ENCODE measurements around the gene SGPL1.

The SGPL1 gene

DNA sequence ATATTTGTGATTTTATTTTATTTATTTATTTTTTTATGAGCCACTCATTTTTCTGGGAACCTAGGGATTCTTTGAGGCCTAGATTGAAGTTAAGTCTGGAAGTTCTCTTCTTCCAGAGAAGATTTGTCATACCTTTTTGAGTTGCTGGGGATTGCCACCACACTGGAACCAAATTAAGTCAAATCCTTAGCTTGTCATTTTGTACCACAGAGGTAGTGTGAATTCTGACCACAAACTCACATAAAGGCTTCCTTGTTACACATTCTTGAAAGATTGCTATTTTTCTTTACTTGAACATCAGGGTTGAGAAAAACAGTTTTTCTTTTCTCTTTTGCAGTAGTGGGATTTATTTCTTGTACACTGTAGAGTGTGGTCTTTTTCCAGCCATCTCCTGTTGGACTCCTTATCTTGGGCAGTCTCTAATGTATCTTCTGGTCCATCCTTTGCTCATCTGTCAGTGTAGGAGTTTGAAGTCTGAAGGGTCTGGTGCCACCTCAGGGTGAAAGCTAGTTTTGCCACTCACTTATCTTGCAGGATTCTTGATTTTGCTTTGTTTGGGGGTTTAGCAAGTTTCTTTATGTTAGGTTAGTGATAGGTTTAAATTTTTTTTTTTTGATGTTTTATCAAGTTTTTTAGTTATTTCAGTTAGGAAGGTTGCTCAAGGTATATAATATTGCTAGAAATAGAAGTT lies 47.9 kb downstream of the SGPL1 start:
- no peak overlapping the region for H3K4me3 ChIP-seq (ENCODE audit: low read depth, low read length)
- no peak for DNase-seq (ENCODE audit: low read depth)
- in situ Hi-C loops (cut with HindIII; ENCODE audit: low sequenced_read_pairs) = no loop called here
- TF ChIP-seq, protein P1, sequence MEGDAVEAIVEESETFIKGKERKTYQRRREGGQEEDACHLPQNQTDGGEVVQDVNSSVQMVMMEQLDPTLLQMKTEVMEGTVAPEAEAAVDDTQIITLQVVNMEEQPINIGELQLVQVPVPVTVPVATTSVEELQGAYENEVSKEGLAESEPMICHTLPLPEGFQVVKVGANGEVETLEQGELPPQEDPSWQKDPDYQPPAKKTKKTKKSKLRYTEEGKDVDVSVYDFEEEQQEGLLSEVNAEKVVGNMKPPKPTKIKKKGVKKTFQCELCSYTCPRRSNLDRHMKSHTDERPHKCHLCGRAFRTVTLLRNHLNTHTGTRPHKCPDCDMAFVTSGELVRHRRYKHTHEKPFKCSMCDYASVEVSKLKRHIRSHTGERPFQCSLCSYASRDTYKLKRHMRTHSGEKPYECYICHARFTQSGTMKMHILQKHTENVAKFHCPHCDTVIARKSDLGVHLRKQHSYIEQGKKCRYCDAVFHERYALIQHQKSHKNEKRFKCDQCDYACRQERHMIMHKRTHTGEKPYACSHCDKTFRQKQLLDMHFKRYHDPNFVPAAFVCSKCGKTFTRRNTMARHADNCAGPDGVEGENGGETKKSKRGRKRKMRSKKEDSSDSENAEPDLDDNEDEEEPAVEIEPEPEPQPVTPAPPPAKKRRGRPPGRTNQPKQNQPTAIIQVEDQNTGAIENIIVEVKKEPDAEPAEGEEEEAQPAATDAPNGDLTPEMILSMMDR (IDR thresholded peaks at IDR 0.05; ENCODE audit: low read depth, low read length, missing control alignments) = no peak

DNA sequence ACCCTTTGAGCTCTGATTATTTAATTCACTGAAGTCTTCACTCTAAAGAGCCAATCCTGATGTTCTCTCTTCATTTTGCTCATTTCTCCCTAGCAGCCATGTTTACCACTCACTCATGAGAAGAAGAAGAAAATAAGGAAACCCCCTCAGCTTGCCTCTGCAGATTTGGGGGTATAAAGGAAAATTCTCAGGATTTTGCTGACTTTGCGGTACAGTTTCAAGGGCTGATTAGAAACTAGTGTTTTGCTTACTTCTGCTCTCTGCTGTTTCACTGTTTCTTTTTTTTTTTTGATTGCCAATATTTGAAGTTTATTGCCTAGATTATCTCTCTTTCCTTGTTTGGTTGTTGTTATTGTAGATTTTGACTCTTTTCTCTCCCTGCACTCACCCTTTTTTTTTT lies 49.2 kb downstream of the SGPL1 start:
- TF ChIP-seq, protein P1 (IDR thresholded peaks at IDR 0.05; ENCODE audit: low read depth, low read length, missing control alignments) = no peak
- no peak overlapping the region for H3K4me3 ChIP-seq (ENCODE audit: low read depth, low read length)
- in situ Hi-C loops (cut with HindIII; ENCODE audit: low sequenced_read_pairs) = no loop called here
- DNase-seq (ENCODE audit: low read depth) = no peak

DNA sequence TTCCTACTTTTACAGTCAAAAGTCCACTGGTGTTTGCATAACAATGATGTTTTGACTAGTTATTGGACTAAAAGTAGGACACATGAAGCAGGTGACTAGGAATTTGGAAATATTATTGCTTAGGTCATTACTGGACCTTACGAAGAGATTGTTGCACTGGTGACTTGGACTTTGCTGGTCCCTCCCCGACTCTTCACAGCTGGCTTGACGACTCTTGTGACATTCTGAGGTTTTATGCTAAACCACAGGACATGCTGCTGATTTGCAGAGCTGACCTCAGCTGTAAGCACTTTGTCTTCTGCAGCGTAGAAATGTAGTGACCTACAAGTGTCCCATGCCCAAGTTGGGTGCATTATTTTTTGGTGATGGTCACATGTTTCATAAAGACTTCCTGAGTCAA lies 50.7 kb downstream of the SGPL1 start:
- H3K4me3 ChIP-seq (ENCODE audit: low read depth, low read length) = no peak overlapping the region
- no peak for DNase-seq (ENCODE audit: low read depth)
- in situ Hi-C loops (cut with HindIII; ENCODE audit: low sequenced_read_pairs) = no loop called here
- TF ChIP-seq, protein P1 (IDR thresholded peaks at IDR 0.05; ENCODE audit: low read depth, low read length, missing control alignments) = no peak

DNA sequence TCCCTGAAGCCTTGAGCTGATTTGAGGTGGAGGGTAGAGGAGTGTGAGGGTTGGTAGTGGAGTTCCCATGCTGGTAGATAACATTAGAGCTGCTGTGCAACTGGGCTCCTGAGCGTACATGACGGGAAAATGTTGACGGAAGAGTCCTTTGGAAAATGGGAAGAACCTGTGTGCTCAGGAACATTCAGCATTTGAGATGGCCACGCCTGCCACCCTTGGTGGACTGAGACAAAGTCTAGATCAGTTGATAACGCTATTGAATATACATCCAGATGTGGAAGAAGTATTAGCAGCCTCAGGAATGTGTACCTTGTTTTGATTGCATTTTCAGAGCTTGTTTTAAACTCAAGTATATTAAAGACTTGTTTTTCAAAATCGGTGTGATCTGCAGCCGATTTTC lies 56.5 kb downstream of the SGPL1 start:
- H3K4me3 ChIP-seq (ENCODE audit: low read depth, low read length) = no peak overlapping the region
- in situ Hi-C loops (cut with HindIII; ENCODE audit: low sequenced_read_pairs) = no loop called here
- no peak for DNase-seq (ENCODE audit: low read depth)
- TF ChIP-seq, protein P1 (IDR thresholded peaks at IDR 0.05; ENCODE audit: low read depth, low read length, missing control alignments) = no peak

DNA sequence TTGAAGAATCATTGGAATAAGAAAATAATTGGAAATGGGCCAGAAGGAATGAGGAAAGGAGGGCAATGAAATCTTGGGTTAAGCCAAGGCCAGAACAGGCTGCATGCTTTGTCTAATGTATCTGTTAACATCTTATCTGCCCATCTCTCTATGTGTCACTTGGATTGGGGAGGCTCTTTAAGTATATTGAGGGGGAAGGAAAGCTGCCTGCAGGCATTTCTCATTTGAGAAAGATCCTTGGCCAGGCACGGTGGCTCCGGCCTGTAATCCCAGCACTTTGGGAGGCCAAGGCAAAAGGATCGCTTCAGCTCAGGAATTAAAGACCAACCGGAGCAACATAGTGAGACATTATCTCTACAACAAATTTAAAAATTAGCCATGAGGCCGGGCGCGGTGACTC lies 58.3 kb downstream of the SGPL1 start:
- in situ Hi-C loops (cut with HindIII; ENCODE audit: low sequenced_read_pairs) = no loop called here

DNA sequence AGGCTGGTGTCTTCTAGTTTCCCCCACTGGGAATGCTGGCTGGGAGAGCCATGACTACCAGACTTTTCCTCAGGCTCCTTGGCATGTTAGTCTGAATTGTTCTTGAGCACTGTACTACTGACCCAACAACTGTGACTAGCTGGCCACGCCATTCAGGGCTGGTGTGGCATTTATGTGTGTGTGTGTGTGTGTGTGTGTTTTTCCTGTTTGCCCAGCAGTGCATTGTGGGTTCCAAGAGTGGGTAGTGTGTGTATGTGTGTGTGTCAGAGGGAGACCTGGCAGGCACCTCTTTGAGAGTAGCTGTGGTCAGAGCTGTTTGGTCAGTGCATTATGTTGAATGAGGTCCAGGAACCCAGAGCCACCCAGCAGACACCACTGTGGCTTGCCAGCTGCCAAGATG lies 63.5 kb downstream of the SGPL1 start:
- in situ Hi-C loops (cut with HindIII; ENCODE audit: low sequenced_read_pairs) = no loop called here
- H3K4me3 ChIP-seq (ENCODE audit: low read depth, low read length) = no peak overlapping the region
- TF ChIP-seq, protein P1 (IDR thresholded peaks at IDR 0.05; ENCODE audit: low read depth, low read length, missing control alignments) = no peak
- no peak for DNase-seq (ENCODE audit: low read depth)

More for the DNA sequence above, 58.3 kb downstream of the SGPL1 start:
- no peak overlapping the region for H3K4me3 ChIP-seq (ENCODE audit: low read depth, low read length)
- DNase-seq (ENCODE audit: low read depth) = no peak
- TF ChIP-seq, protein P1 (IDR thresholded peaks at IDR 0.05; ENCODE audit: low read depth, low read length, missing control alignments) = no peak

Measured in astrocyte of the cerebellum (primary cell).